ENCODE results near the gene LHX5. TPM values are rescaled to one million over a fixed set of nuclear protein-coding genes. Genes with fewer than 3 reads are reported as not detected.

Gene LHX5
- polyA plus RNA-seq, 3 donors: not detected

GRCh38 chr12:113443030-113443539 is 28.6 kb downstream of the LHX5 start:
- DNase-seq (ENCODE audit: low read depth in 3 of 3, low spot score in 2 of 3): no peak

GRCh38 chr12:113440947-113441782 is 30.5 kb downstream of the LHX5 start:
- DNase-seq (ENCODE audit: low read depth in 3 of 3, low spot score in 2 of 3): no peak

GRCh38 chr12:113440336-113440735 is 31.3 kb downstream of the LHX5 start:
- DNase-seq (ENCODE audit: low read depth in 3 of 3, low spot score in 2 of 3): no peak

DNA sequence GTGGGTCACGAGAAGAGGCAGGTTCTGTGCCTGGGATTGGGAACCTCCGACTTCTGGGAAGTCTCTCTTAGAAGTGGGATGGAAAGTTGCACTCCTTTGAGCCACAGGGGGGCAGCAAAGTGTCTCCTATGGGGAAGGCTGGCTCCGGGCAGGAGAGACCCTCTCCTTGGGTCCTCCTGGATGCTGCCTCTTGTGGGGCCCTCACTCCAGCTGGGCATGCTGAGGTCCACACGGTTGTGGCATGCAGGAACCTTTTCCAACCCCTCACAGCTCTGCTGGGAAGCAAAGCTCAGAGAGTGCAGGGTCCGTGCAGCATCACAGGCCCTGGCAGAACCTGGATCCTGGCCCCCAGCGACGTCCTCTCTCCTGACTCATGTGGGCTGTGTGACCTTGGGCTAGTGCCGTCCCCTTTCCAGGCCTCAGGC is 32.1 kb downstream of the LHX5 start:
- no peak for DNase-seq (ENCODE audit: low read depth in 3 of 3, low spot score in 2 of 3)

DNA sequence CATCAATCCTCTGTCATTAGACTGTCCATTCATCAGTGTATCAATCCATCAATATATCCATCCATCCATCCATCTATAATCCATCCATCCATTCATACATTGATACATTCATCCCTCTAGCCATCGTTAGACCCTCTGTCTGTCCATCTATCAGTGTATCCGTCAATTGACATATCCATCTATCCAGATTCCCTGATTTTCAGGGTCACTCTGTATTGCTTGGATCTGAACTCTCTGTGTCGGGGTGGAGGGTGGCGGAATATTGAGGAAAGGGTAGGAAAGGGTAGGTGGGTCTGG is 32.4 kb downstream of the LHX5 start:
- DNase-seq (ENCODE audit: low read depth in 3 of 3, low spot score in 2 of 3): no peak

GRCh38 chr12:113438523-113439300 is 33.0 kb downstream of the LHX5 start:
- no peak for DNase-seq (ENCODE audit: low read depth in 3 of 3, low spot score in 2 of 3)

- DNase-seq (ENCODE audit: low read depth in 3 of 3, low spot score in 2 of 3): no peak
These were observed 34.0 kb downstream of the LHX5 start for GRCh38 chr12:113437729-113438100.

GRCh38 chr12:113436993-113437728 is 34.5 kb downstream of the LHX5 start:
- no peak for DNase-seq (ENCODE audit: low read depth in 3 of 3, low spot score in 2 of 3)

DNA sequence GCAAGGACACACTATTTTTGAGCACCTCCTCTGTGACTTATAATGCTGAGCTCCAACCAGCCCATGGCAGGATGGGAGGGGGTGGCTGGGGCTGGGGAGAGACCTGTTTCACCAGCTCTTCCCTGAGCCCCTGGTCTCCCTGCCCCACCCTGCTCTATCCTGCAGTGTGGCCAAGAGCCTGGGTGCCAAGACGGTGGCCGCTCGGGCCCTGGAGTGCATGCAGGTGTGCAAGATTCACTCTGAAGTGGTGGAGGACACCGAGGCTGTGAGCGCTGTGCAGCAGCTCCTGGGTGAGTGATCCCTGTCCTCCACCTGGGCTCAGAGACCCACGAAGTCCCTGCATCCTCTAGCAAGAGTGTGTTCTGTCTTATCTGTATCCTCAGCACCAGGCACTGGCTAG is 35.1 kb downstream of the LHX5 start:
- no peak for DNase-seq (ENCODE audit: low read depth in 3 of 3, low spot score in 2 of 3)

- no peak for DNase-seq (ENCODE audit: low read depth in 3 of 3, low spot score in 2 of 3)
These were observed 36.3 kb downstream of the LHX5 start for GRCh38 chr12:113435367-113435766.

DNA sequence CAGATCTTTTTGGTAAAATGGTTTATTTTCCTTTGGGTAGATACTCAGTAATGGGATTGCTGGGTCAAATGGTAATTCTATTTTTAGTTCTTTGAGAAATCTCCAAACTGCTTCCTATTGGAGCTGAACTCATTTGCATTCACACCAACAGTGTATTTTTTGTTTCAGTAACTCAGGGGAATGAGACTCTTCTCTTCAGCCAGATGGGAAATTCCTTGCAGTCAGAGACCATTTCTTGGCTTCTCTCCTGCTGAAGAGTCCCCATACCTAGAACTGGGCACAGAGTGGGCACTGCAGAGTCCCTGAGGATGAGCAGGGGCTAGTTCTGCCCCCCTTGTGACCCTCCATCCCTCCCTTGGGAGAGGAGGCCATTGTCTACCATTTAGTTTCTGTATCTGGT is 38.7 kb downstream of the LHX5 start:
- no peak for DNase-seq (ENCODE audit: low read depth in 3 of 3, low spot score in 2 of 3)

DNA sequence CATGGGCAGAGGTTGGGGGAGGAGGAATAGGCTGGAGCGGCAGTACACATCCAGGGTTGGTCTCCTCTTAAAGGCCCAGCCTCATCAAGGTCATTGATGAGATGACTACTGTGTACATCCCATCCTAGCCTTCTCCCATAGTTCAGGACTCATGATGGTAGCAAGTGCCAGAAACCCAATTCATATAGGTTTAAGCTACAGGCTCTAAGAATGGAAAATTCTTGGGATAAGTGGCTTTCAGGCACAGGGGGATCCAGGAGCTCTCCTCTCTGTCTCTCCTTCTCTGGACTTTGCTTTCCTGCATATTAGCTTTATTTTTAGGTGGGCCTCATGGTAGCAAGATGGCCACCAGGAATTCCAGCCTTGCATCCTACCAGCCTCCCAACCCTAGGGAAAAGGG is 43.2 kb downstream of the LHX5 start:
- no peak for DNase-seq (ENCODE audit: low read depth in 3 of 3, low spot score in 2 of 3)

GRCh38 chr12:113427882-113428281 is 43.8 kb downstream of the LHX5 start:
- DNase-seq (ENCODE audit: low read depth in 3 of 3, low spot score in 2 of 3): no peak

DNA sequence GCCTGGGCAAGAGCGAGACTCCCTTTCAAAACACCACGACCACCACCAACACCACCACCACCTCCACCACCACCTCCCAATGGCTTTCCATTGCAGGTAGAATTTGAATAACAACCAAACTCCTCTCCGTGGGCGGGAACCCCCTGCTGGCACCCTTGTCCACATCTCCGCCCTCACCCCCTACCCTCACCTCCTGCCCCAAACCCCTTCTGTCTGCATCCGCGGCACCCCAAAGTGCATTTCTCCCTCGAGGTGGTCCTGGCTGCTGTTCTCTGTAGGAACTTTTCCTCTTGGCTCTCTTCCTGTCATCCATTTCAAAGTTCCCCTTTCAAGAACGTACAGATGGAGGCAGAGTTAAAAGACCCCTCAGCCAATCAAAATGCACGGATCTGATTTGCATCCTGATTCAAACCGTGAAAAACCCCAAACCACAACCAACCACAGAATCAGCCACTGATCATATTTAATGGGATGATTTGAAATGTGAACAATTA is 45.7 kb downstream of the LHX5 start:
- DNase-seq (ENCODE audit: low read depth in 3 of 3, low spot score in 2 of 3): no peak

- DNase-seq (ENCODE audit: low read depth in 3 of 3, low spot score in 2 of 3): no peak
These were observed 46.5 kb downstream of the LHX5 start for GRCh38 chr12:113424915-113425823.

GRCh38 chr12:113424456-113424855 is 47.2 kb downstream of the LHX5 start:
- no peak for DNase-seq (ENCODE audit: low read depth in 3 of 3, low spot score in 2 of 3)

DNA sequence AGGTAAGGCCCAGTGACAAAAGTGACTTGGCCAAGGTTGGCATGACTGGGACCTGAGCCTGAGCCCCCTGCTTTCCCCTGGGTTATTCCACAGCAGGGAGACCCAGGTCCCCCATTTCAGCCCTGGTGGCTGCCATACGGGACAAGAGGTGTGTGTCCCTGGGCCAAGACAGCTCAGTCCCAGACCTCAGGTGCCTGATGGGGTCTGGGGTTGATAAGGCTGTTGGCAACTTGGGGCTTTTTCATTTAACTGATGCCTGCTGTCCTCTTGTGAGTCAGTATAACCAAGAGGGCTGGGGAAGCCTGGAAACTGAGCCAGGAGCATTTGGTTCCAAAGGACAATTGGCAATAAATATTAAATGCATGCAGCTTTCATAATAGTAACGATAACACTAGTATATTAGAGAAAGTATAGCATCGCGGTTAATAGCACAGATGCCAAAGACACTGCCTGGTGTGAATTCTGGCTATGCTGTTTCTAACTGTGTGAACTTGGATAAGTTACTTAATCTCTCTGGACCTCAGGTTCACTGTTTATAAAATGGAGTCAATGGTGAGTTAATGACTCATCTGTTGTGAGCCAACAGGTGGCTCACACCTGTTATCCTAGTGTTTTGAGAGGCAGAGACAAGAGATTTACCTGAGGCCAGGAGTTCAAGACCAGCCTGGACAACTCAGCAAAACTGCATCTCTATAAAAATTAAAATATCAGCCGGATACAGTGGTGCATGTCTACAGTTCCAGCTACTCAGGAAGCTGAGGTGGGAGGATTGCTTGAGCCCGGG is 48.6 kb downstream of the LHX5 start:
- no peak for DNase-seq (ENCODE audit: low read depth in 3 of 3, low spot score in 2 of 3)

DNA sequence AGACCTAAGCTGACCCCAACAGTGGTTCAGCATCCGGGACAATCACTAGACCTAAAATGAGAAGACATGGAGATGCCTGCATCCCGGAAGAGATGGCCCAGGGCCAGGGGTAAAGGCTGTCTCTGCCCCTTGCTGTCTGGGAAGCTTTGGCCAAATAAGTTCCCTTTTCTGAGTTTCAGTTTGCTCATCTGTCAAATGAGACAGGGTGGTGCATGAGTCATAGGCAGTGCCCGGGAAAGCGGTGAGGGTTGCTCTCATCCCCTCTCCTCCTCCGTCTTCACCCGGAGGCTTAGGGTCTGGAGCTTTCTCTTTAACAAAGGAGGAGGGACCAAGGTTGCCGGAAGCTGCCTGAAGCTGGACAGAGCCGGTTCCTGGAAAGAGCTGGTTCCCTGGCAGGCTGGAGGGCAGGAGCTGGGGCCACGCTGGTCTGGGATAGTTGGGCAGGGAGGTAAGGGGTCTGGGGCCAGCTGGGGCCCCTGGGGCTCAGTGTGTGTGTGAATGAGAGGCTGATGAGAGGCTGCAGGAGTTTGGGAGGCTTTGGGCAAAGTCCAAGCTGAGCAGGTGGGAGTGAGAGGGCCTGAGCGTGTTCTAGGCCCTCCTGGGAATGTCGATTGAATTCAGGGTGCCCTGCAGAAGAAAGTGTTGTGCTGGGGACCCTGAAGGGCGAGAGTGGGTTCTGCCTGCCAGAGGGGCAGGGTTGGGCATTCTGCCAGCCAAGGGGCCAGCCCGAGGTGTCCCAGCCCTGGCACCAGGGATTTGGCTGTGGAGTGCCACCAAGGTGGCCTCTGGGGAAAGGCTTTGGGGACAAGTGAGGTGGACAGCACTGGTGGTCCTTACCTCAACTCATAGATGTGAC is 49.4 kb downstream of the LHX5 start, which contains the start of gene SDSL:
SDSL (plus strand) TSS at position 351 of the 856 bp plus-strand sequence. CDS start 5,603 bp downstream, outside the sequence.
- DNase-seq (ENCODE audit: low read depth in 3 of 3, low spot score in 2 of 3): peak; percentile 33 to 56 (median 52)
